Mononuclear cell (primary cell): ENCODE results near the gene ACSF3. TPM values are rescaled to one million over a fixed set of nuclear protein-coding genes. Genes with fewer than 3 reads are reported as not detected.

Experiments
- H3K27me3 ChIP-seq: 2 replicates; pipeline ENCODE4 v1.6.0; 2011; ENCODE audit warnings: low read length, control low read depth; ENCODE audit not compliant: insufficient read depth
- H3K4me1 ChIP-seq: 2 replicates; pipeline ENCODE4 v1.5.1; 2011; ENCODE audit warnings: mild to moderate bottlenecking, low read length, control low read depth; ENCODE audit not compliant: insufficient read depth
- H3K4me3 ChIP-seq: 2 replicates; pipeline ENCODE4 v1.5.1; 2011; ENCODE audit warnings: mild to moderate bottlenecking, low read length, moderate library complexity
- H3K9me3 ChIP-seq: 2 replicates; pipeline ENCODE4 v1.5.1; 2011; ENCODE audit warnings: low read depth, mild to moderate bottlenecking, control low read depth, low read length
- total RNA-seq: library from RNA; depleted of rRNA; stranded (reverse); fragments of >200 nt; gene quantifications from one replicate; pipeline ENCODE4 v1.2.3, GENCODE V29; 2012

The ACSF3 gene
- total RNA-seq, 1 donor: 20.9 TPM

DNA sequence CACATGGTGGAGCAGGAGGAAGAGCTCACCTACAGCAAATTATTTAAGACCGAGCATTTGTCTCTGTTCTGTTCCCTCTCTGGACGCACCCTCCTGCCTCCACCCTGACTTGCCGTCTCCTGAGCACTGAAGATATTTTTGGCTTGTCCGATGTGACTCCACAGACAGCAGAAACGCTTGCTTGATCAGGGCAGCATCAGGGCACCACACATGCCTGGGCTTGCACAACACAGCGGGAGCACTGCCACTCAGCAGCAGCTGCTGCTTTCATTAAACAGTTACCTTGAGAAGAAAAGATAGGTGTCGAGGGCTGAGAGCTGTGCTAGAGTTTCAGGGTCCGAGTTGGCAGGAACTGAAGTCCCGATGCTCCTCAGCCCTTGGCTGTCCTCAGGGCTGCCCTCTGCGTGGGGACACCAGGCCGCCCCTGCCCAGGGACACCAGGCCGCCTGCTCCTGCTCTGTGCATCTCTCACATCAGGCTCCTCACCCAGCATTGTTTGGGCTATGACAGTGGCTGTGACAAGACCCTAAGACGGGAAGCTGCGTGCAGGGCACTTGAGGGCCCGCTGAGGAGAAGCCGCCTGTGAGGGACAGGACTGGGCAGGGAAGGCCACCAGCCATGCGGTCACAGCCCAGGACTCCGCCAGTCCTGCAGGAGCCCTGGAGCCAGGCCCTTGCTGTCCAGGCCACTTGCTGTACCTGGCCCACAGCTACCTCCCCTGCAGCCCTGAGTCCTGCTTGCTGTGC, 56.6 kb downstream of the ACSF3 start:
- Histone ChIP-seq H3K4me3 (no peak overlapping the region), H3K9me3 (no peaks in the 10 kb centered on the region), H3K27me3 (no peaks in the 10 kb centered on the region), H3K4me1 (no peaks in the 10 kb centered on the region)

DNA sequence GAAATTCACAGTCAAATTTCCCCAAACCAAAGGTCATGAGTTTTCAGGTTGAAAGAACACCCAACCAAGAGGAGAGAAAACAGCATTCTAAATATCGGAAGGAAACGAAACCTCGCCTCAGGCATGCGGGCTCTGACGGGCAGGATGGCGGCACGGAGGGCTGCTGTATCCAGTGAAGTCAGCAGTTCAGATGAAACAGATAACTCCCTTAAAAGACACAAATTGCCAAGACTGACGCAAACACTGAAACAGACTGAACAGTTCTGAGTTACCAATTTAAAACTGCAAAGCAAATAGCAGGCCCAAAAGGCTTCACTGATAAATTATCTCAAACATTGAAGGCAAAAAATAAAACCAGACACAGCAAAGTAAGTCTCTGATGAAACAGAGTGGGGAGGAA, 57.3 kb downstream of the ACSF3 start:
- Histone ChIP-seq H3K9me3 (no peaks in the 10 kb centered on the region), H3K4me1 (no peaks in the 10 kb centered on the region), H3K4me3 (no peak overlapping the region), H3K27me3 (no peaks in the 10 kb centered on the region)

DNA sequence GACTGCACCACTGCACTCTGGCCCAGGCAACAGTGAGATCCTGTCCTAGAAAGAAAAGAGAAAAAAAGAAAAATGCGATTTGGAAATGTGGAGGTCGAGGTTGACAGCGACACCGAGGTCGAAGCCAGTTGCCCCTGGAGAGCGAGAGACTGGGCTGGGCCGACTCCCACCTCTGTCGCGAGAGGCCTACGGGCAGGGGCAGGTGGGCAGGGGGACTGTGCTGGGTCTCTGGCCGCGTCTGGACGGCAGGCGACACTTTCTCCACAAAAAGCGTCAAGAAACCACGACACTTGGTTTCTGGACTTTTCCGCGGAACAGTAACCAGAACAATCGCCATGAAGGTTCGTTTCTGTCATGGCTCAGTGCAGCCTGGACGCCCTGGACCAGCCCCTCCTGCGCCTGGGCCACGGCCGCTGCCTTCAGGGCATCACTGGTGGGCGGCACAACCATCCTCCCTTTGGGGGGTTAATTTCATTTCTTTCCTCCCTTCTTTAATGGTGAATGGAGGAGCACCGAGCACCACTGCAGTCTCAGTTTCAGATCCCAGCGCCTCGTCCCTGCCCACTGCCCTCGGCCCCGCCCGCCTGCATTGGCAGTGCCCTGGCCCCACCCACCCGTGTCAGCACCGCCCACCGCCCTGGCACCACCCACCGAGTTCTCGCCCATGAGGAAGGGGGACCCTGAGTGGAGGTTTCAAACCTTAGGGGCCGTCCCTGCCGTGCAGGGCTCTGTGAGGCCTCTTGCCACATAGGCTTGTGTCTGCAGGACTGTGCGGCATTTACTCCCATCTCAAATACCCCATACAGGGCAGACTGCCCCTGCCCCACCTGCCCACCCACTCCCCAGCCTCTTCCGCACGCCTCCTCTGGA, 59.4 kb downstream of the ACSF3 start:
- Histone ChIP-seq H3K27me3 (no peaks in the 10 kb centered on the region), H3K4me3 (no peak overlapping the region), H3K9me3 (no peaks in the 10 kb centered on the region), H3K4me1 (no peaks in the 10 kb centered on the region)

DNA sequence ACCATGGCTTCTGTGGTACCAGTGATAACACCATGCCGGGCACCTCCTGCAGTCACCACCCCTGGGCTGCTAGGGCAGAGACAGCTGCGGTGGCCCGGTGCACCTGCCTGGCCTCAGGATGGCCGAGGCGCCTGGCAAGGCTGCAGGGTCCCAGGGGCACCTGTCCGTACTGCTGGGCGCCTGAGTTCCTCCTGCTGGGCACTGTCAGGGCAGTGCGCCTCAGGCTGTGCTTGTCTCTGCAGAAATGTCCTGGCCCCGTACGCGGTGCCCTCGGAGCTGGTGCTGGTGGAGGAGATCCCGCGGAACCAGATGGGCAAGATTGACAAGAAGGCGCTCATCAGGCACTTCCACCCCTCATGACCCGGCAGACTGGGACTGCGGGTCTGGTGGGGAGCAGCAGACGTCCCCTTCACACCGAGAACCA, 60.2 kb downstream of the ACSF3 start:
- H3K4me1 ChIP-seq: no peaks in the 10 kb centered on the region
- H3K4me3 ChIP-seq: no peak overlapping the region
- H3K27me3 ChIP-seq: no peaks in the 10 kb centered on the region
- no peaks in the 10 kb centered on the region for H3K9me3 ChIP-seq

DNA sequence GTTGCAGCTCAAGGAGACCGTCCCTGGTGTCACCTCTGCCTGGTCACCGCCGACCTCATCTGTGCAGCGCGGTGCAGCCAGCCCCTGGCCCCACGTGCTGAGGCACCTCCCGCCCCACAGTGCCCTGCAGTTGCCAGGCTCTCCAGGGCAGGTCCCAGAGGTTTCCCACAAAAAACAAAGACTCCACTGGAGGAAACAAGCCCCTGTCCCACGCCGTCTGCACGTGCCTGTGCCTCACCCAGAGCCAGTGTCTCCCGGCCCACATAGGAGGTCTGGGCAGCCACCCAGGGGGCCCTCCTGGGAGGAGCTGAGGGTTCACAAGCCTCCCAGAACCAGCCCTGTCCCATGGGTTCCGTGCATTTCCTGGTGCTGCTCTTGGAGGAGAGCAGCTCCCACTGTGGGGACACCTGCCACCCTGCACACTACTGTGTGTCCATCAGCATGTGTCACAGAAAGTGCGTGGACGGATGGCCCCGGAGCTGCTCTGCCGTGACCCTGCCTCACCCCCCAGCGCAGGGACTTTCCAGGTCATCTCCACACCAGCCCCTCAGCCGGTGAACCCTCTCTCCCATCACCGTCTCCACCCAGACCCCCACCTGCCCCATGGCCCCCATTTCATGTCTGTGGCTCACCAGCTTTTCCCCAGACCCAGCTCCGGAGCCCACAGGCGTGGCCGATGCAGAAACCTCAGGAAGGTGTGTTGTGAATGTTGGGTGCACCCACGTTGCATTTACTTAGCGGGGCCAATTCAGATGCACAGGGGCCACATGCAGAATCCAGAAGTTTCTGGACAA, 60.9 kb downstream of the ACSF3 start:
- H3K27me3 ChIP-seq: no peaks in the 10 kb centered on the region
- no peaks in the 10 kb centered on the region for H3K4me1 ChIP-seq
- H3K4me3 ChIP-seq: no peak overlapping the region
- H3K9me3 ChIP-seq: no peaks in the 10 kb centered on the region

DNA sequence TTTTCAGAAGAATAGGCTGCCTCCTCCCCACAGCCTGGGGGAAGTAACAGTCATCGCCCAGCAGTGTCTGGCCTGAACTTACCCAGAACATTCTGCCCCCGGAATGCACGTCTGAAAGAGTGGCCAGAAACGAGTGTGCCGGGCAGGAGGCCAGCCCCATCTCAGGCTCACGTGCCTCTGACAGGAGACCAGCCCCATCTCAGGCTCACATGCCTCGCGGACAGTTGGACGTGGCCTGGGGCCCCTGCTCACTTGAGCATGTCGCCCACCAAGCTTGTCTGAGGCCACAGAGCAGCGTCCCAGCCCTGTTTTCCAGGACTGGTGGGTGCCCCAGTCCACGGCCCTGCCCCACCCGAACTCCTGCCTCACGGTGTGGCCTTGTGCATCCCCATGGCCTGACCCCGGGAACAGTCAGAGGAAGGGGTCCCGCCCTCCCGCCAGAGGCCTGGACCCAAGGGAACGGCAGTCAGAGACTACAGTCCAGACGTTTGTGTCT, 61.6 kb downstream of the ACSF3 start:
- Histone ChIP-seq H3K9me3 (no peaks in the 10 kb centered on the region), H3K4me1 (no peaks in the 10 kb centered on the region), H3K4me3 (no peak overlapping the region), H3K27me3 (no peaks in the 10 kb centered on the region)

DNA sequence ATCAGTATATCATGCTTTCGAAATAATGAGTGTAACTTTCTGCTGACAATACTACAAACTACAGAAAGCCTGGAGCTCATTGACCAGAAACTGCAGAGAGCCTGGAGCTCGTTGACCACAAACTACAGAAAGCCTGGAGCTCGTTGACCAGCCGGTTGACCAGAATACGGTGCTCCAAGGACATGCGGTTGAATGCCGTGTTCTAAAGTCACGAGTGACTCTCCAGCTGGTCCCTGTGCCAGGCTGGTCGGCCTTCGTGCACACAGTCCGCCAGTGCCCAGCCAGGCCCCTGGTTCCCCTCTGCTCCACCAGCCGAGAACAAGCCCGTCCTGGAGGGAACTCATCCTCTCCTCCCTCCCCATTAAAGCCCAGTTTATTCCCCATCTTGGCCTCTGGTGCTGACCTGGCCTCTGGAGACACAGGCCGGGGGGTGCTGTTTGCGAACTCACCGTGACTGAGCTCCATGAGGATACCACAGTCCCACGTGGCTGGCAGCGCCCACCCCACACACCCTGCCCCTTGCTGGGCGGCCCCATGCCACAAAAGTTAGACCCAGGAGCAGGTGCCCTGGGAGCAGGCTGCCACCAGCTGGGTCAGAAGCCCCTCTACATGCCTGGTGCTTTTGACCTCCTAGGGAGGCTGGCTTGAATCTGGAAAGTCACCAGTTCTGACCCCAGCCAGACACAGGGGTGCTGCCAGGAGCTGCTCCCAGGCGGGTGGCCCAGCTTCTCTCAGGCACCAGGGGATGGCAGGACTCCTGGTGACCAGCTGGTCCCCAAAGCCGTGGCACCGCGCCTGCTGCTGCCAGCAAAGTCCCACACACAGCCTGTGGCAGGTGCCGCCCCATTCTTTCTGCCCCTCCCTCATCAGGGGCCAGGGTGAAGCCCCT, 62.4 kb downstream of the ACSF3 start:
- Histone ChIP-seq H3K27me3 (no peaks in the 10 kb centered on the region), H3K9me3 (no peaks in the 10 kb centered on the region), H3K4me1 (no peaks in the 10 kb centered on the region), H3K4me3 (no peak overlapping the region)

DNA sequence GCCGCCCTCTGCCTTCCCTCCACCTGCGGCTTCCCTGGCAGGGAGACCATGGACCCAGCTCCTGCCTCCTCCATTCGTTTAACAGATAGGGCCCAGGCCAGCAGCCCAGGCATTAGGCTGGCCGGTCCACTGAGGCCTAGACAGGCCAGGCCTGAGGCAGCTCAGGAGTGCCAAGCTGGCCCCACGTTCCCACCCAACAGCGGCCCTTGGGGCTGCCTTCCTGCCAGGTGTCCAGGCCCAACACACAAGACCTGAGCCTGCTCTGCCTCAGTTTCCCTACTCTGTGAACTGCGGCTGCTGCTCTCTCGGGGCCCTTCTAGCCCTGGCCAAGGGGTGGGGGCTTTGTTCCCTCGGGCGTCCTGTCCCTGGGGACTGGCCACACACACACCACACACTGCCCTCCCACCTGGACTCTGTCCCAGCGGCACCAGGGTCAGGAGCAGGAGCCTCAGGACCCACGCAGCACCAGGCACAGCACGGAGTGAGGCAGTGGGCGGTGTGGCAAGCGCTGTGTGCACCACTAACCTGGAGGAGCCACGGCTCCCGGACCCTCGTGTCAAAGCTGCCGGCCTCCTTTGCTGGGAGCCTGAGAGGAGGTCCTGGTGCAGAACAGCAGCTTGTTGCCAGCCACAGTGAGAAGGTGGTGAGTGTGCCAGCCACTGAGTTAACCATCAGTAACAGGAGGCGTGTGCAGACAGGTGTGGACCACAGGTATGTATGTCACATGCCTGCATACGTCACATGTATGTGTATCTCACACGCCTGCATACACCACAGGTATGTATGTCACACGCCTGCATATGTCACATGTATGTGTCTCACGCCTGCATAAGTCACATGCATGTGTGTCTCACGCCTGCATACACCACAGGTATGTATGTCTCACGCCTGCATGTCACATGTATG, 63.3 kb downstream of the ACSF3 start:
- Histone ChIP-seq H3K27me3 (no peaks in the 10 kb centered on the region), H3K4me3 (no peak overlapping the region), H3K9me3 (no peaks in the 10 kb centered on the region), H3K4me1 (no peaks in the 10 kb centered on the region)

DNA sequence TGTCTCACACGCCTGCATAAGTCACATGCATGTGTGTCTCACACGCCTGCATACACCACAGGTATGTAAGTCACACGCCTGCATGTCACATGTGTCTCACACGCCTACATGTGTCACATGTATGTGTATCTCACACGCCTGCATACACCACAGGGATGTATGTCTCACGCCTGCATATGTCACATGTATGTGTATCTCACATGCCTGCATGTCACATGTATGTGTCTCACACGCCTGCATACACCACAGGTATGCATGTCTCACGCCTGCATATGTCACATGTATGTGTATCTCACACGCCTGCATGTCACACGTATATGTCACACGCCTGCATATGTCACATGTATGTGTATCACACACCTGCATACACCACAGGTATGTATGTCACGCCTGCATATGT, 64.1 kb downstream of the ACSF3 start:
- no peaks in the 10 kb centered on the region for H3K27me3 ChIP-seq

DNA sequence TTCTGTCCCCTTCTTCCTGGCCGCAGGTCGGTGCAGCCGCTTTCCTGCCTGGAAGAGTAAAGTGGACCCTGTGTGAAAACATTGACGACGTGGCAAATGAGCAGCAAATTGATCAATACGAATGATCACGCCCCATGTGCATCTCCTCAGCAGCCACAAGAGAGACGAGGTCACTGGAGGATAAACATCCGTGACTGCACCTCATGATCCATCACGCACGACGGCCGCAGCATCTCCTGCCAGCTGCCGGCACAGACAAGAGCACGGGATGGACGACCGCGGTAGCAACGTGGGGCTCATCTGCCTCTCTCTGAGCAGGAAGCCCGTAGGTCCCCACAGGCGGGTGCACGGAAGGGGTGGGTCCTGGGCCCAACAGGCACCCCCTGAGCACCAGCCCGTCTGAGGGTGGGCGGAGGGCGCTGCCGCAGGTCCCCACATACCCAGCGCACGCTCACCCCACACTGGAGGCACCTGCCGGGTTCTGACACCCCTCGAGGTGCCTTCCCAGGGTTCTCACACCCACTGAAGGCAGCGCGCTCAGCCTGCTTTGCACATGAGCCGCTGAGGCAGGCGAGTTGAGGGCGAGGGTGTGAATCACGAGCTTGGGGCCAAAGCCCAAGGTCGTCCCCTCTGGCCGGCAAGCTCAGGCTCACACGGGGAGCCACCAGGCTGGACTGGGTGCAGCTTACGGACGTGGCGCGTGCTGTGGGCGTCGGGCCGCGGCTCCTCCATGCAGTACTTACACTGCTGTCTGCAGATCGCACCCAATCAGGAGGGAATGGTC, 65.6 kb downstream of the ACSF3 start:
- H3K4me3 ChIP-seq: no peak overlapping the region
- no peaks in the 10 kb centered on the region for H3K27me3 ChIP-seq
- H3K4me1 ChIP-seq: no peaks in the 10 kb centered on the region
- no peaks in the 10 kb centered on the region for H3K9me3 ChIP-seq

More for the DNA sequence above, 64.1 kb downstream of the ACSF3 start:
- no peaks in the 10 kb centered on the region for H3K9me3 ChIP-seq
- H3K4me1 ChIP-seq: no peaks in the 10 kb centered on the region
- no peak overlapping the region for H3K4me3 ChIP-seq

DNA sequence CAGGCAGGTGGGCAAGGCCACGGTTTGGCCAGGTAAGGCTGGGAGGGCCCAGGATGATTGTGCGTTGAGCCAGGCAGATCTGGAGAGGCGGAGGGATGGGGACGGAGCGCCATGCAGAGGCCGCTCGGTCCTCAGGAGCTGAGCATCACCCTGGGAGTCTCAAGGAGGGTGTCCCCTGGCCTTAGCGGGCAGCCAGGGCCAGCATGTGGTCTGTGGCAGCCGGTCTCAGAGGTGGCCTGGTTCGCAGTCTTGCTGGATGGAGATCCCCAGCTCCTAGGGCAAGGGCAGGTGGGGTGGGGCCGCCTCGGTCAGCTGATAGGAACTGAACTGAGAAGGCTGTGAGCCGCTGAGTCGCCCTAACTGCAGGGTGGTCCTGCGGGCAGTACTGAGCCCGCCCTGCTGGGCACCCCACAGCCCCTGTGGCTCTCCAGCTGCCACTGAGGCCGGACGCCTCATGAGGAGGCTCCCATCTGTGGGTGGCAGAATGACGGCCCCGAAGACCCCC, 66.2 kb downstream of the ACSF3 start:
- Histone ChIP-seq H3K27me3 (no peaks in the 10 kb centered on the region), H3K4me1 (no peaks in the 10 kb centered on the region), H3K4me3 (no peak overlapping the region), H3K9me3 (no peaks in the 10 kb centered on the region)

DNA sequence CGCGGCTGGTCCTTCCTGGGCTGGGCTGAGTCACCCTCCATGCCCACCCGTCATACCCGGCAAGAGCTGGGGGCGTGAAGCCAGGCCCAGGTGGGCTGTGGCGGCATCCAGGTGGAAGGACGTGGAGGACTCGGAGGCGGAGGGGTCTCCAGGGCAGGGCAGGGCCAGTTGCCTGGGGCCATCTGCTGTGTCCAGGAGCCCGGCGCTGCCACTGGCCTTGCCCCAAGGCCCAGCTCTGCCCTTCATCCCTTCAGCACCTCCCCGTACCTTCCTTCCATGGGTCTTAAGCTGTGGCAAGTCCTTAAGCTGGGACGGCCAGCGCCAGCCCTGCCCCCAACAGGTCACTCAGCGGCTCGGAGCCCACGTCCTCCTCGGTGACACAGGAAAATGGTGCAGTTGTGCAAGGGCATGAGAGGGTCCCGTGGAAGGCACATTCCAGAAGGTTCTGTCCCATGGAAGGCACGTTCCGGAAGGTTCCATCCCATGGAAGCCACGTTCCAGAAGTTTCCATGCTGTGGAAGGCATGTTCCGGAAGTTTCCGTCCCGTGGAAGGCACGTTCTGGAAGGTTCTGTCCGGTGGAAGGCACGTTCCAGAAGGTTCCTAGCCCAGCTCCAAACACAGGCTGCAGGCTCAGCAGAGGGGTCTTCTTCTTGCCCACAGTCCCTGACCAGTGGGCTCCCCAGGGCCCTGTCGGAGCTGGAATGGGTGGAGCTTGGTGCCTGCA, 67.5 kb downstream of the ACSF3 start:
- Histone ChIP-seq H3K9me3 (no peaks in the 10 kb centered on the region), H3K4me1 (no peaks in the 10 kb centered on the region), H3K27me3 (no peaks in the 10 kb centered on the region), H3K4me3 (no peak overlapping the region)
